Measurements from ENCODE around the gene HNRNPLL. TPM values are rescaled to one million over a fixed set of nuclear protein-coding genes. Genes with fewer than 3 reads are reported as not detected.

The HNRNPLL gene
- total and polyA plus RNA-seq, 4 donors, result 53.2 to 85.3 (median 59.7) TPM

GRCh38 chr2:38598200-38598990 lies 4.3 kb downstream of the HNRNPLL start:
- whole genome bisulfite sequencing (ENCODE audit: insufficient coverage), result 50% methylated on average over 2 of the region's 5 CpGs
- Histone ChIP-seq H3K27ac (ENCODE audit: low read depth, low read length) (peak overlapping the region; percentile 7), H3K9me3 (ENCODE audit: control insufficient read depth, insufficient read depth, low read length) (no peaks in the 10 kb centered on the region), H3K27me3 (ENCODE audit: control insufficient read depth, insufficient read depth, low read length) (no peaks in the 10 kb centered on the region), H3K36me3 (ENCODE audit: control insufficient read depth, insufficient read depth, low read length) (no peaks in the 10 kb centered on the region), H3K4me3 (ENCODE audit: low read depth, low read length) (no peak overlapping the region), H3K4me1 (ENCODE audit: control insufficient read depth, insufficient read depth, low read length) (peaks cover 9% of the 10 kb centered on the region)
- no peak for DNase-seq (ENCODE audit: low read depth in 4 of 6, low spot score in 6 of 6)

DNA sequence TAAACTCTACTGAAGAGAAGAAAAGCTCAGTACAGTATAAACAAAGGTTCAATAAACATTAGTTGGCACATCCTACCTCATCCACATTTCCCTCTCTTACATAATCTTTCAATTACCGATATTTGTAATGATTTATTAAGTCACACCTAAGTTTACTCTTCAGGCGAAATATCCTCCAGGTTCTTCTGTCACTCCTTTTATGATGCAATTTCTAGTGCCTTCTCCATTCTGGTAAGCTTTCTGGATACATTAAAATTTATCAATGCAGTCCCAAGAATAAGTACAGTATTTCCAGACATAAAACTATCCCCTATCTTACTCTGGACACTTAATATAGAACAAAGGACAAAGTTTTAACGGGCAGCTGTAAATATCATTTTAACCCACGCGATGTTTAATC lies 5.6 kb downstream of the HNRNPLL start:
- WGBS (ENCODE audit: insufficient coverage), result 100% methylated on average over 1 of the region's 5 CpGs
- no peak for DNase-seq (ENCODE audit: low read depth in 4 of 6, low spot score in 6 of 6)
- peaks cover 9% of the 10 kb centered on the region for H3K4me1 ChIP-seq (ENCODE audit: control insufficient read depth, insufficient read depth, low read length)

GRCh38 chr2:38596229-38596628 lies 6.5 kb downstream of the HNRNPLL start:
- peaks cover 9% of the 10 kb centered on the region for H3K4me1 ChIP-seq (ENCODE audit: control insufficient read depth, insufficient read depth, low read length)
- no peak overlapping the region for H3K27ac ChIP-seq (ENCODE audit: low read depth, low read length)
- WGBS (ENCODE audit: insufficient coverage), result no CpG with 5 or more reads among the region's 6 CpGs
- DNase-seq (ENCODE audit: low read depth in 4 of 6, low spot score in 6 of 6), result no peak
- no peak overlapping the region for H3K4me3 ChIP-seq (ENCODE audit: low read depth, low read length)
- H3K36me3 ChIP-seq (ENCODE audit: control insufficient read depth, insufficient read depth, low read length), result no peaks in the 10 kb centered on the region
- H3K9me3 ChIP-seq (ENCODE audit: control insufficient read depth, insufficient read depth, low read length), result no peaks in the 10 kb centered on the region
- no peaks in the 10 kb centered on the region for H3K27me3 ChIP-seq (ENCODE audit: control insufficient read depth, insufficient read depth, low read length)

More for the DNA sequence above, 5.6 kb downstream of the HNRNPLL start:
- Histone ChIP-seq H3K27ac (ENCODE audit: low read depth, low read length) (no peak overlapping the region), H3K36me3 (ENCODE audit: control insufficient read depth, insufficient read depth, low read length) (no peaks in the 10 kb centered on the region), H3K4me3 (ENCODE audit: low read depth, low read length) (no peak overlapping the region), H3K27me3 (ENCODE audit: control insufficient read depth, insufficient read depth, low read length) (no peaks in the 10 kb centered on the region), H3K9me3 (ENCODE audit: control insufficient read depth, insufficient read depth, low read length) (no peaks in the 10 kb centered on the region)

GRCh38 chr2:38592951-38593350 lies 9.8 kb downstream of the HNRNPLL start:
- no peak overlapping the region for H3K27ac ChIP-seq (ENCODE audit: low read depth, low read length)

DNA sequence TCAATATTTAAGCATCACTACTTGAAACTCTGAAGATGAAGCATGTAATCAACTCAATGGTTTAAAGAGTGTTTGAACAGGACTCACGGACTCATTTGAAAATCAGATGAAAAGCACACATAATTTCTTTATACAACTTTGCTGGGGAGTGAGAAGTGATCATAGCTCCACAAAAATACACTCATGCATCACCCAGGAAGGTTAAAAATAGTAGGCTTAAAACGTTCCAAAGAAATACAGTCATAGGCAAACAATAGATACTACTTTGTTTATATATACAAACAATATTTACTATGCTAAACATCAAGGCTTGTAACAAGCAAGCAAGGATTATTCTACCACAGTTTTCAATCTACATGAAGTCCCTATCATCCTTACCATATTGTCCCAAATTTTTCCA lies 11.6 kb downstream of the HNRNPLL start:
- Histone ChIP-seq H3K4me1 (ENCODE audit: control insufficient read depth, insufficient read depth, low read length) (no peaks in the 10 kb centered on the region), H3K36me3 (ENCODE audit: control insufficient read depth, insufficient read depth, low read length) (peaks cover 3% of the 10 kb centered on the region), H3K27ac (ENCODE audit: low read depth, low read length) (no peak overlapping the region), H3K4me3 (ENCODE audit: low read depth, low read length) (no peak overlapping the region), H3K9me3 (ENCODE audit: control insufficient read depth, insufficient read depth, low read length) (no peaks in the 10 kb centered on the region), H3K27me3 (ENCODE audit: control insufficient read depth, insufficient read depth, low read length) (no peaks in the 10 kb centered on the region)
- DNase-seq (ENCODE audit: low read depth in 4 of 6, low spot score in 6 of 6), result no peak
- no CpG with 5 or more reads among the region's 2 CpGs for WGBS (ENCODE audit: insufficient coverage)

More at GRCh38 chr2:38592951-38593350, 9.8 kb downstream of the HNRNPLL start:
- Histone ChIP-seq H3K36me3 (ENCODE audit: control insufficient read depth, insufficient read depth, low read length) (no peaks in the 10 kb centered on the region), H3K4me3 (ENCODE audit: low read depth, low read length) (no peak overlapping the region), H3K27me3 (ENCODE audit: control insufficient read depth, insufficient read depth, low read length) (no peaks in the 10 kb centered on the region), H3K4me1 (ENCODE audit: control insufficient read depth, insufficient read depth, low read length) (peaks cover 3% of the 10 kb centered on the region), H3K9me3 (ENCODE audit: control insufficient read depth, insufficient read depth, low read length) (no peaks in the 10 kb centered on the region)
- DNase-seq (ENCODE audit: low read depth in 4 of 6, low spot score in 6 of 6), result no peak
- WGBS (ENCODE audit: insufficient coverage), result no CpG with 5 or more reads among the region's 2 CpGs

GRCh38 chr2:38590053-38590452 lies 12.7 kb downstream of the HNRNPLL start:
- no peaks in the 10 kb centered on the region for H3K9me3 ChIP-seq (ENCODE audit: control insufficient read depth, insufficient read depth, low read length)
- H3K4me3 ChIP-seq (ENCODE audit: low read depth, low read length), result no peak overlapping the region
- WGBS (ENCODE audit: insufficient coverage), result 94% methylated on average over 2 of the region's 3 CpGs
- peaks cover 6% of the 10 kb centered on the region for H3K36me3 ChIP-seq (ENCODE audit: control insufficient read depth, insufficient read depth, low read length)
- DNase-seq (ENCODE audit: low read depth in 4 of 6, low spot score in 6 of 6), result no peak
- H3K4me1 ChIP-seq (ENCODE audit: control insufficient read depth, insufficient read depth, low read length), result no peaks in the 10 kb centered on the region
- no peak overlapping the region for H3K27ac ChIP-seq (ENCODE audit: low read depth, low read length)
- H3K27me3 ChIP-seq (ENCODE audit: control insufficient read depth, insufficient read depth, low read length), result no peaks in the 10 kb centered on the region

- DNase-seq (ENCODE audit: low read depth in 4 of 6, low spot score in 6 of 6), result no peak
- WGBS (ENCODE audit: insufficient coverage), result no CpG with 5 or more reads among the region's 3 CpGs
These were observed 15.8 kb downstream of the HNRNPLL start for GRCh38 chr2:38586931-38587330.

DNA sequence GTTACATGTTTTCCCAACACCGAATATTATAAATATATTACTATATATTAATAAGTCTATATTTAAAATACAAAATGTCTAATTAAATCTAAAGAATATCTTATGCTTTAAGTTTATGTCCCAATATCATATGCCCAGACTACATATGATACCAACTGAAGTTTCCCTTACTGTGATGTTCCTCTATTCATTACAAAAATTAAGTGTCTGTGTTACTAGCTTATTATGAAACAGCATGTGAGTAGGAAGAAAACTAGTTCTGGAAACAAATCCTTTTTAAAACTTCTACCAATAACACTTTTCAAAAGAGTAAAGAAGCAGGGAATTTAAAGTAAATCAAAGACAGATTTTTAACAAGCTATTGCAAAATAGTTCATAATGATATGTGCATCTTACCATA lies 17.8 kb downstream of the HNRNPLL start:
- no CpG with 5 or more reads among the region's 1 CpG for WGBS (ENCODE audit: insufficient coverage)
- Histone ChIP-seq H3K27ac (ENCODE audit: low read depth, low read length) (no peak overlapping the region), H3K4me3 (ENCODE audit: low read depth, low read length) (no peak overlapping the region), H3K4me1 (ENCODE audit: control insufficient read depth, insufficient read depth, low read length) (no peaks in the 10 kb centered on the region), H3K9me3 (ENCODE audit: control insufficient read depth, insufficient read depth, low read length) (no peaks in the 10 kb centered on the region), H3K36me3 (ENCODE audit: control insufficient read depth, insufficient read depth, low read length) (peaks cover 12% of the 10 kb centered on the region), H3K27me3 (ENCODE audit: control insufficient read depth, insufficient read depth, low read length) (no peaks in the 10 kb centered on the region)
- no peak for DNase-seq (ENCODE audit: low read depth in 4 of 6, low spot score in 6 of 6)

More at GRCh38 chr2:38586931-38587330, 15.8 kb downstream of the HNRNPLL start:
- Histone ChIP-seq H3K4me3 (ENCODE audit: low read depth, low read length) (no peak overlapping the region), H3K9me3 (ENCODE audit: control insufficient read depth, insufficient read depth, low read length) (no peaks in the 10 kb centered on the region), H3K27ac (ENCODE audit: low read depth, low read length) (no peak overlapping the region), H3K27me3 (ENCODE audit: control insufficient read depth, insufficient read depth, low read length) (no peaks in the 10 kb centered on the region), H3K36me3 (ENCODE audit: control insufficient read depth, insufficient read depth, low read length) (peaks cover 12% of the 10 kb centered on the region), H3K4me1 (ENCODE audit: control insufficient read depth, insufficient read depth, low read length) (no peaks in the 10 kb centered on the region)

- Histone ChIP-seq H3K27ac (ENCODE audit: low read depth, low read length) (no peak overlapping the region), H3K36me3 (ENCODE audit: control insufficient read depth, insufficient read depth, low read length) (peaks cover 12% of the 10 kb centered on the region), H3K9me3 (ENCODE audit: control insufficient read depth, insufficient read depth, low read length) (no peaks in the 10 kb centered on the region), H3K27me3 (ENCODE audit: control insufficient read depth, insufficient read depth, low read length) (no peaks in the 10 kb centered on the region), H3K4me3 (ENCODE audit: low read depth, low read length) (no peak overlapping the region), H3K4me1 (ENCODE audit: control insufficient read depth, insufficient read depth, low read length) (no peaks in the 10 kb centered on the region)
- DNase-seq (ENCODE audit: low read depth in 4 of 6, low spot score in 6 of 6), result no peak
- WGBS (ENCODE audit: insufficient coverage), result 92% methylated on average over 5 of the region's 5 CpGs
These were observed 18.7 kb downstream of the HNRNPLL start for GRCh38 chr2:38583994-38584393.

DNA sequence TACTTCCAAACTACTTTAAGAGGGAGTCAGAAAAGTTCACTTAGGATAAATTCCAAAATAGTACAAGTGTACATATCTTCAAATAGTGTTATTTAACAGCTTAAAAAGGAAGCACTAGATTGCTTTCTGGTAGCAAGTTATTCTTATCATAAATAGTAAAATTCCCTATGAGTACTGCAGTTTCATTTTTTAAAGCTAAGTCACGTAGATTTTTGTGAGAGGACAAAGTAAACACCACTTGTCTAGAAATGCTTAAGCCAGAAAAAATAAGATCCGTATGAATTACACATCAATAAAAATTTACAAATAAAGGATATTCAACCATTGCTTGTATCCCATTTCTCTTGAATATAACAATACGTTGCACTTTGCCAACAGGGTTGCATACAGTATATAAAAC lies 19.2 kb downstream of the HNRNPLL start:
- Histone ChIP-seq H3K27me3 (ENCODE audit: control insufficient read depth, insufficient read depth, low read length) (no peaks in the 10 kb centered on the region), H3K4me3 (ENCODE audit: low read depth, low read length) (no peak overlapping the region), H3K4me1 (ENCODE audit: control insufficient read depth, insufficient read depth, low read length) (no peaks in the 10 kb centered on the region), H3K9me3 (ENCODE audit: control insufficient read depth, insufficient read depth, low read length) (no peaks in the 10 kb centered on the region), H3K36me3 (ENCODE audit: control insufficient read depth, insufficient read depth, low read length) (peaks cover 12% of the 10 kb centered on the region), H3K27ac (ENCODE audit: low read depth, low read length) (no peak overlapping the region)
- no CpG with 5 or more reads among the region's 3 CpGs for WGBS (ENCODE audit: insufficient coverage)
- no peak for DNase-seq (ENCODE audit: low read depth in 4 of 6, low spot score in 6 of 6)
